ENCODE results near the gene KIF26B.

Gene KIF26B

GRCh38 chr1:245211035-245211749 lies 56.4 kb downstream of the KIF26B start:
- DNase-seq: no peak

DNA sequence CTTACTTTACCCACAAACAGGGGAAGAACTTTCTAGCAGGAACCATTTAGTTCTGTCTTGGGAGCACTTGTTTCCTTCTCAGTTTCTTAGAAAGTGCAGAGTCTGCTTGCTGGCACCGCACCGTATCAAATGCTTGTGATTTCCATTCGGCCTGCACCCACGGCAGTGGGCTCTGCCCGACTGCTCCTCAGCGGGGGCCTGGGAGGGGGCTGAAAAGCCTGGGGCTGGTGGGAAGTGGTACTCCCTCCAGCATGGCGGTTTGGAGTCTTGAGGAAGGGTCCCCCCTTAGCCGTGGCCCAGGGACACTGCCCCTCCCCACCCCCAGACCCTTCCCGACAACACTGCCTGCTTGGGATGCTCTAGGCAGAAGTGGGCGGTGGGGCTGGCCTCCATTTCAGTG lies 57.0 kb downstream of the KIF26B start:
- no peak for DNase-seq

GRCh38 chr1:245212221-245212710 lies 57.5 kb downstream of the KIF26B start:
- DNase-seq: no peak

- DNase-seq: no peak
Measured at GRCh38 chr1:245213066-245213831, 58.5 kb downstream of the KIF26B start.

DNA sequence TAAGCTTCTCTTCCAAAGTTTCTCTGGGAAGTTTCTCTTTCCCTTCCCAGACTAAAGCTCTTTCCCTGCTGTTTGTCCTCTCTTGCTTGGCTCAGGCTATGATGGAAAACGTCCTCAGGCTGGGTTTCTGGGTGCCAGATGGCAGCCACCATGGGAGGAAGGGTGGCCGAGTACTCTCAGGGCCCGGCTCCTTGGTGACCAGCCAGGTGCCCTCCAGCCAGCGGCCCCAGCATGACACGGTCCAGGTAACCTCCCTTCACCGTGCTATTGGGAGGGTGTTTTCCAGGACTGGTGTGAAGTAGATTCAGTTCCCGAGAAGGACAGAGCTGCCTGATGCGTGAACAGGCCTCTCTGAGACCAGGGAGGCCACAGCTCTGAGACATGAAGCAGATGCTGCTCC lies 60.3 kb downstream of the KIF26B start:
- no peak for DNase-seq

DNA sequence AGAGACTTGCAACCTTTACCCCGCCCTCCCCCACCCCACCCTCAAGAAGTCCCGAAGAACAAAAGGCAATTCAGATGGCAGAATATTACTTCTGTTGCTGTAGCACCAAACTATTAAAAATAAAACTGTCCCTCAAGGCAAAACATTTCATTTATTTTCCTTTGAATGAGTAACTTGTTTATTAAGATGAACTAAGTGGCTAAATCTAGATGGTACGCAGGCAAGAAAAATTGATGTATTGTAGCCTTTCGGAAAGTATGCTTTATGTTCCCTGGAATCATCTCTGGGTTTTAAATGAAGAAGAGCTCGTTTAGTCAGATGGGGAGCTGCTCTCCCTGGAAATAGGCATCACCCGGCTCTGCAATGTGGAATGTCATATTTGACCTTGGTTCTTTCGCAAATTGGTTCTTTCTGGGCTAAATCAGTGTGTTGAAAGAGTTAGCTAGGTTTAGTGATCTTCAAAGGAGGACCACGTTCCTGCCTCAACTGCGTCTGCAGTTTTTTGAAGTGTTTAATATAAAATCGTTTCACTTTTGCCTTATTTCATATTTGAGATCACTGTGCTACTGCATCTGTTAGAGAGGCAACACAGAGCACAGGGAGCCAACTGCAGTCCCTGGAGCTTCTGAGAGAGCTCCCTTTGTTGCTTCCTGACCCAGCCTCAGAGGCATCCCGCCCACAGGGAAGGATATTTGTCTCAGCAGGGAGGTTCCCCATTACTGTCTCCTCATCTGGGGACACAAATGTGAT lies 61.8 kb downstream of the KIF26B start:
- no peak for DNase-seq

GRCh38 chr1:245217853-245218608 lies 63.2 kb downstream of the KIF26B start:
- no peak for DNase-seq

DNA sequence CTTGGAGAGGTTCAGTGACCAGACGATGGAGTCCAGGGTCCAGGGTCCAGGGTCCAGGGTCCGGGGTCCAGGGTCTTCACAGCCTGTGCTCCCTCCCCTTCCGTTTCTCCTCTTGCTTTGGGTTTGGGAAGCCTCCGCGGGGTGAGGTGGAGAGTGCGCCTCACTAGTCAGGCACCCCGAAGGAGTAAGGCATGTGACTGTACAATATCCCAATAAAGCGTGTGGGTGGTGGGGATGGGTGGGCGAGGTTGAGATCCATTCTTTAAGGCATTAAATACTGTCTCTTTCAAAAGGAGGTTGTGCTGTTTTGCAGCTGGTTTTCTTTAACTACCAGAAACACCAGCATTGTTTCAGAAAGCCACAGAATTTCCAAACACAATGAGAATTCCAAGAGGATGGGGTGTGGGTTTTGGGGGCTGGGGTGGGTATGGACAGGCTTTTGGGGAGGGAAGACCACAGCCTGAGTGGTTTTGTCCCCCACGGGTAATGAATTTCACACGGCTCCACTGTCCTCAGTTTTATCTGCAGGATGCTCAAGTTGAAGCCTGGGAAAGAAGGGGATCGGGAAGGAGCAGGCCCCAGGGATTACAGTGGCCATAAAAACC lies 65.7 kb downstream of the KIF26B start:
- no peak for DNase-seq

DNA sequence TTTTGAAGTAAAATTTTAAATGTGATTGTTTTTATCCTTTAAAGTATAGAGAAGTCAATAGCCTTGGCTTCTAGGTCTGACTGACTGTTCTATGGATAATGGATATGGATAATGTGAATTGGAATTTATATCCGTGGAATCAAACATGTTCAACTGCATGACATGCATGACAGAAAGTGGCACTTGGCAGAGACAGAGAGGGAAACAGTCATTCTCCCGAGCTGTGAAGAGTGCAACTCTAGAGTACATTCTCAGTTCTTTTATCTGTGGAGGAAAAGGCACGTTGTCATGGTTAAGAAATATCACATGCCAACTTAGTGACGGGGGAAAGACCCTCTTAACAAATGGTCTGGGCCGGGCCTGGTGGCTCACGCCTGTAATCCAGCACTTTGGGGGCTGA lies 67.0 kb downstream of the KIF26B start:
- DNase-seq: no peak

- DNase-seq: no peak
Measured at GRCh38 chr1:245222931-245223595, 68.3 kb downstream of the KIF26B start.

- DNase-seq: no peak
Measured at GRCh38 chr1:245225322-245226202, 70.8 kb downstream of the KIF26B start.

GRCh38 chr1:245226203-245226499 lies 71.4 kb downstream of the KIF26B start:
- no peak for DNase-seq

DNA sequence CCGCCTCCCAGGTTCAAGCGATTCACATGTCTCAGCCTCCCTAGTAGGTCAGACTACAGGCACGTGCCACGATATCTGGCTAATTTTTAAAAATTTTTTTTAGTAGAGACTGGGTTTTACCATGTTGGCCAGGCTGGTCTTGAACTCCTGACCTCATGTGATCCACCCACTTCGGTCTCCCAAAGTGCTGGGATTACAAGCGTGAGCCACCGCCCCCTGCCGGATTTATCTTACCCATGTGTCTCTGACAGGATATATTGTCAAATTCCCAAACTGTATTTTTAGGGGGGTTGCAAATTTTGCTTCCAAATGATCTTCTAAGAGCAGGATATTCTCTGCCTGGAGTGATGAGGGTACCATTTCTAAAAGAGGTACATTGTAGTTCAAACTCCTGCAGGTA lies 74.3 kb downstream of the KIF26B start:
- DNase-seq: no peak

DNA sequence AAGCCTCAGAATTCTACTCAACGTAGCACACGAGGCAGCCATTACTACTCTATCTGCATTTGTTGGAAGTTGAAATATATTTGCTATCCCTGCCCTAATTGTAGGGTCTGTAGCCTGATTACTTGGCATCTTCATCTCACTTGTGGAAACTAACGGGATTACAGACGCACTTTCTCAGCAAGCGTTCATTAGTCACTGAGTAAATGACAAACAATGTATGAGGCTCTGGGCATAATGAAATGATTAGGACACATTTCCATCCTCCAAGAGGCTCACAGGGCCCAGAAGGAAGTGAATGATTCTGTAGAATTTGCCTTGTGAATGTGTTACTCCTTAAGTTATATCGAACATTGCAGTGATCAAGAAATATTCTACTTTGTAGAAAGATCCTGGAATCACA lies 78.1 kb downstream of the KIF26B start:
- no peak for DNase-seq

DNA sequence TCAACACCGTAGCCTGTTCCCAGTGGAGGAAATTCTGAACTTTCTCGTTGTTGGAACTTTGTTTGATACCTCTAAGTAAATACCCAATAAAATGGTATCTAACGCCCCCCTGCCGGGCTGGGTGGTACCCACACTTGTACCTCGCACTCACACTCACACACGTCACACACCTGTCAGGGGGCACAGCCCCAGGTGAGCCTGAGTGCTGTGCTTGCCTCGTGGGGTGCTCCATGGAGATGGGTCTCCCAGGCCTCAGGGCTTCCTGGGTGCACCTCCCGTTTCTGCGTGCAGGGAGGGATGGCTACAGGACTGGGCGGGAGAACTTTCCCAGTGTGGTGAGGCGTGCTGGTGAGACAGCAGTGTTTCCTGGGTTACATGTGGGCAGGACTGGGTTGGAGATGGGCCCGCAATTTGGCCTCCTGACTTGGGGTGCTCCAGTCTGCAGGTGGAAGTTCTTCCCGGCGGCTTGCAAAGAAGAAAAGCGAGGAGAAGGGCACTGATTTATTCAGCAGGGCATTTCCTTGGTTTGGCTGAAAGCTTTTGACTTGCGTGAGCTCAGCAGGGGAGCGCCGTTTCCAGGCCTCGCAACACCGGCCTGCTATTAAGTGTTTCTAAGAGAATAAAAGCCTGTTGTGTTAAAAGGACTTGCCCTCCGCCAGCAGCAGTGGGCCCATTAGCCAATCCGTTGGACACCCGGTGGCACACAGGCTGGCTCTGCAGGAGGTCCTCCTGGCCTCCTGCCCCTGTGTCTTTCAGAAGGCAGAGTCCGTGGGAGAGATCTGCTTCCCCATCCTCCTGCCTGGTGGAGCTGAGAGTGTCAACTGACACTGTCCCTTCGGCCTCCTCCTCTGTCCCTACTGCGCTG lies 79.7 kb downstream of the KIF26B start:
- no peak for DNase-seq

- DNase-seq: no peak
Measured at GRCh38 chr1:245235156-245235555, 80.4 kb downstream of the KIF26B start.

- DNase-seq: no peak
Measured at GRCh38 chr1:245240648-245241165, 85.9 kb downstream of the KIF26B start.

GRCh38 chr1:245241526-245242130 lies 86.8 kb downstream of the KIF26B start:
- DNase-seq: no peak

- DNase-seq: no peak
Measured at GRCh38 chr1:245242989-245243388, 88.2 kb downstream of the KIF26B start.

Measured in HCEC 1CT (cell line).